ENCODE data around the gene AGO3.
"Not testable (repeated sequence)": the region's sequence is repeated elsewhere in the genome, so short reads cannot be mapped to it uniquely, and the experiment has no call there.

Gene AGO3

DNA sequence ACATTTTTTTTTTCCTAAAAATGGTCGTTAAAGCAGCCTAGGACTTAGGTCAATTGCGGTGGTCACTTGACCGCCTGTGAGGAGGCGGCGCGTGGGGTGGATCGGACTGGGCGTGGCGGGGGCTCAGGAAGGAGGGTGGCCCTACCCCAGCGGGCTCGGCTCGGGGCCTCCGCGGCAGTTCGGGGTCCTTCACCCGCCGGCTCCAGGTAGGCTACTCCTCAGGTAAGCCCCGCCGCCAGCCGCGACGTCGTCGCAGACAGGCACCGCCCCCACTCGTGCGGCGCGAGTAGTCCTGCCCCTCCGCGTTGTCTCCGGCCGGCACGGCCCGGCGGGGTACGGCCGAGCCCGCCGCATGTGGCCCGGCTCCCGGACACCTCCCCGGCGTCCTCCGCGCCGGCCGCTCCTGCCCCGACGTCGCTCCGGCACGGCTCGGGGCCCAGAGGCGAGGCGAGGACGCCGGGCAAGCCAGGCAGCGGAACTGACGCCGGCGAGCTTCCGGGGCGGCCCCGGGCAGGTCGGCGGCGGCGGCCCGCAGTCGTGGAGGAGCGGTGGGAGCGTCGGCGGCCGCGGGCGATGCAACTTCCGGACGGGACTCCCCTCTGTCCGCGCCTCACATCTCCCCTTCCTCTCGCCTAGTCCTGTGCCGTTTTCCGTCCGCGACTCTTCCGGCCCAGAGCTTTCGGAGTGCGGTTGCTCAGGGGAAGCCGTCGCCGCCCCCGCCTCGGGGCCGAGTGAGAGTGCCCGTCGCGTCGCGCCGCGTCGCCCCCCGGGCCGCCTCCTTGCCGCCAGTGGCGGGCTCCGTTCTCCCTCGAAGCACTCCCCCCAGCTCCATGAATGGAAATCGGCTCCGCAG lies at the start of gene AGO3:
Gene AGO3 (plus strand): TSS at position 513 of the 853 bp plus-strand sequence. CDS start 322 bp downstream, at position 835.
- DNase-seq = peak; percentile 37

DNA sequence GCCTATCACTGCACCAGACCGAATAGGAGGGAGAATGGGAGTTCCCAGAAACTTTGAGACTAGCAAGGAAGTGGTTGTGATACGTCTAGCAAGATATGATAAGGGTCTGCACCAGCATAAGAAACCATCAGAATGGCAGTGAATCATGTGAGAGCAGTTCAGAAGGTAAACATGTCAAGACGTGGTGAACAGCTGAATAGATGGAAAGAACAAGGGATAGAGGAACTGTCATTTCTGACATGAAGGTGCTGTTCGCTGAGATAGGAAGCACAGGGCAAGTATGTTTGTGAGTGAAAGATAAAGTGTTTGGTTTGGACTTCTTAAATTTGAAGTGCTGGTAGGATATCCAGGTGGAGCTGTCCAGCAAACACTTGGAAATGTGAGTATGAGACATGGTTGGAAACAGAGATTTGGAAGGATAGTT lies 49.0 kb upstream of the AGO3 start:
- no peak for DNase-seq

DNA sequence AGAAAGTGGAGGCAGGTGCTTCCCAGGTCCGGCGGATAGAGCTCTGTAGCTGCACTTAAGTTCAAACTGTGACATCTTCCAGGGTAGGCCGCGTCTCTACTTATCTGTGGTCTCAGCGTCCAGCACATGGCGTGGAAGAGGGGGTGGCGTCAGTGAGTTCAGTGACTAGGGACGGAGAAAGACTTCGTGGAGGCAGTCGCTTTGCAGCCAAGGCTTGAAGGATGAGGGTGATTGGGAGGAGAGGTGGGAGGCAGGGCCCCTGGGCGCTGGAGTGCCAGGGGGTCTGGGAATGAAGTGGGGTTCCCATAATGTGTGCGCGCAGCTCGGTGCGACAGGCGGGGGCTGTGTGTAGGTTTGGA lies 48.3 kb upstream of the AGO3 start:
- DNase-seq = no peak

DNA sequence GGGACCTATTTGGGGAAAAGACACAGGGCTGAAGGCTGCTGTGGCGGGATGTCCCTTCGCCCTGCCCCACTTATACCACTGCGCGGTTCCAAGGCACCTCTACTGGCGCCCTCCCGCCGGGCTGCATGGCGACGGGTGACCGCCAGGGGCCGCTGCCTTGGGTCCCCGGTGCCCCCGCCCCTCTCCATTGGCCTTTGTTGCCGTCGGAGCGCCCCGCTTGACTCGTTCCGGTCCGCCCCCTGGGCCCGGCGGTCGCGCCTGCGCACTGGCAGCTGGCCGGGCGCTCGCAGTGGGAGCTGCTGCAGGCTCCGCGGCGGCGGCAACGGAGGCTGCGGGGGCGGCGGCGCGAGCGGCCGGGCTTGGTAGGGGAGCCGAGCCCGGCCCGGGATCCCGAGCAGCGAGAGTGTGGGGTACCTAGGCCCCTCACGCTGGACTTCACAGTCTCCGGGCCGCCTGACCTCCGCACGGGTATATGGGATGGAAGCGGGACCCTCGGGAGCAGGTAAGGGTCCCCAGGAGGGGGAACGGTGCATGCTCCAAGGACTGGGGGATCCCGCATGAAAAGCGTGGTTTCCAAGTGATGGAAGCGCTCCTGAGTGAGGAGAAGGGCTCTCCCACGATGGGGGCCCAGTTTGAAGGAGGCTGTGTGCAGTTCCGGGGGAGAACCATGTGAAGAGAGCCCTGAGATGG lies 47.8 kb upstream of the AGO3 start, which contains the start of gene AGO1:
Gene AGO1 (plus strand): TSS at position 265 of the 690 bp plus-strand sequence. CDS start 213 bp downstream, at position 478.
- peak; percentile 86 for DNase-seq

DNA sequence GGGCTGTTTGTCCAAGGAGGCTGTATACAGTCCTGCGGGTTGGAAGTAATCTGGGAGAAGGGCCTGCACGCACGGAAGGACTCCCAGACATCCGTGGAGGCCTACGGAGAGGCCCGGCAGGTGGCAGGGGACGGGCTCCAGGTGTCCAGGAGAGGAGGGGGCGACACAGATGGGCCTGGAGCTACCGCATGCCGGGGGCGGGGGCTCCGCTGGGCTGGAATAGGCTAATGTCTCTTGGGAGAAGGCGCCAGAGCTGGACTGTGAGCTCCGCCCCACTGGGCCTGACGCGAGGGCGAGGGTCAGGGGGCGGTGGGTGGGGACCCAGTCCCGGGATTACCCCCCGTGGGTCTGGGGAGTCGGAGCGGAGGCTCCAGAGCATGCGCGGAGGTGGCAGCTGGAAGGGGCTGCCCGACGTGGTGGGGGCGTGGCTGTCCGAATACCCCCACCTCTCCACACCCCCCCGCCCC lies 47.2 kb upstream of the AGO3 start:
- DNase-seq = no peak

DNA sequence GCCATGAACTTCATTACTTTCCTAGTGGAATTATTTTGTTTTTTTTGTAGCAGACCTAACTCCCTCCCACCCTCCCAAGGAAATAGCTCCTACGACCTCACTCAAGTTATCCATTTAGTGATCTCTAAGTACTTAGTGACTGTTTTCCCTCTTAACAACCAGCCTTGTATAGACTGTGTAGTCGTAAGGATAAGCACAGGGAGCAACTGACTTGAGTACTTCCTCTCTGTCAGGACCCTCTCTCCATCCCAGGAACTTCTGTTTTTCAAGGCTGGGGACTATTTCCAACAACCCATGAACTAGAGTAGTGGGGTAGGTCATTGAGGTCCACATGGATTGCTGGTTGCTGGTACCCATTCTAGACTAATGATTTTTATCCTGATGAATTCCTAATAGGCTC lies 46.0 kb upstream of the AGO3 start:
- no peak for DNase-seq

DNA sequence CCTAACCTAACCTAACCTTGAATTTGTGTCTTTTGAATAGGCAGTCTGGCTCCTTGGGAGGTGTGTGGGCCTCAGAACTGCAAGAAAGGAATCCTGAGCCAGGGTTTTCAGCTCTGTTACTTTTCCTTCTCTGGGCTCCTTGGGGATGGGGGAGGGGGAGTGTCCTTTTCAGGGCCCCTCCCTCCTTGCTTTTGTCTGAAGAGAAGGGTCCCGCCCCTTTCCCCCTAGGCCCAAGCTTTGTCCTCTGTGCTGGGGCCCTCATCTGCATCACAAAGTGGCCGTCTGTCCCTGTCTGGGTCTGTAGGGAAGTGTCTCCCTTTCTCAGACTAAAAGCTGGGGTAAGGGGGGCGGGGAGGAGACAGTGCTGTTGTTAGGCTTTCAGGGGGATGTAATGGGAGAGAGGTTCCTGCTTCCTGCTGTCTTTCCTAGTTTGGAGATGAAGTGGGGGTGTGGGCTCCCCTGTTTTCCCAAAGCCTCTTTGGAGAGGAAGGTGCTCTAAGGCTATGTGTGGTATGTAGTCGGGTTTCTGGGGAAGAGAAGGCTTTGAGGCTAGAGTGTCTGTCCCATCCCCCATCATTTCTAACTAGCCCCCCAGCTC lies 44.8 kb upstream of the AGO3 start:
- no peak for DNase-seq

DNA sequence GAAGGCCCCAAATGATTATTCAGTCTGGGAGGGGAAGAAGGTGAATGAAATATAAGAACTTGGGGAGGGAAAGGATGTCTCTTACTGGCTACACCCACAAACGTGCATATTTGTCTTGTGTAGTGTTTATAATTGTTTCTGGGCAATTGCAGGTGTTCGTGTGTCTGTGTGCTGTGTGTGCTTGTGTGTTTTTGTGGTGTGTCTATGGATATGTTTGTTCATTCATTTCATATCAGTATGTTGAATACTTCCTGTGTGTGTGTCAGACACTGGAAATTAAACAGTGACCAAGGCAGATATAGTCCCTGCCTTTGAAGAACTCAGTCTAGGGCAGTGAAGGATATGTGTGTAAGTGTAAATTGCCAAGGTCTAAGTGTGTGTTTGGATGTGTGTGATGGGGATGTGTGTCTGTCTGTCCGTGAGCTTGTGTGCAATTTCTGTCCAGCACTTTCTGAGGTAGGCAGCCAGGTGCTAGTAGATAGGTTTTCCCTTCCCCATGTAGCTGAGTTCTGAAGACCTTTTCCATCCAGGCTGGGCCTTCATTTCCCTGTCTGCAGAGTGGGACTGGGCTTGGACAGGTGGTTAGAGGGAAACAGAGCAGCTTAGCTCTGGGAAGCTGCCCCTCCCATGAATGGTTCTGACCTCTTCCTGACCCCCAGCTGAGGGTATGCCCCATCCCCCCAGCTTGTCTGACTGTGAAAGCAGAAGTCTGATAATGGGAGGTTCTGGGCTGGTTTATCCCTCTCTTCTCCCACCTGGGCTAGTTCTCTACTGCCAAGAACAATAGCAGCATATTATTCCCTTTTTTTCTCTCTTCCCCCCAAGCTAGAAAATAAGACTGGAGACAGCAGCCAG lies 44.1 kb upstream of the AGO3 start:
- no peak for DNase-seq

DNA sequence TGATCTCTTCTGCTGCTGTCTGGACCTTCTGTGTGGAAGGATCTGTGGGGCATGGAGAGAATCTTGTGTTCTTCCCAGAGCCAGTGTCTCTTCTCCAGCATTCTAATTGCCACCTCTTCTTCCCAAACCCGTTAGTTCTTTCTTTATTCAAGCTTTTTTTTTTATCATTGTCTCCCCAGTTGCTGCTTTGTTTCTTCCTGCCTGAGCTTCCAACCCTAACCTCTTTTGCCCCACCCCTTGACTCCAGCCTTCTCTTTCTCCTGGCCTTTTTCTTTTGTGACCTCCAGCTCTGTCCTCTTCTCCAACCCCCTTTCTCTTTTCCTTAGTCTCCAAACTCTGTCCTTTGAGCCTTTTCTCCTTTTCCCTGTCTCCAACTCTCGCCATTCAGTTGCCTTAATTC lies 43.4 kb upstream of the AGO3 start:
- no peak for DNase-seq

DNA sequence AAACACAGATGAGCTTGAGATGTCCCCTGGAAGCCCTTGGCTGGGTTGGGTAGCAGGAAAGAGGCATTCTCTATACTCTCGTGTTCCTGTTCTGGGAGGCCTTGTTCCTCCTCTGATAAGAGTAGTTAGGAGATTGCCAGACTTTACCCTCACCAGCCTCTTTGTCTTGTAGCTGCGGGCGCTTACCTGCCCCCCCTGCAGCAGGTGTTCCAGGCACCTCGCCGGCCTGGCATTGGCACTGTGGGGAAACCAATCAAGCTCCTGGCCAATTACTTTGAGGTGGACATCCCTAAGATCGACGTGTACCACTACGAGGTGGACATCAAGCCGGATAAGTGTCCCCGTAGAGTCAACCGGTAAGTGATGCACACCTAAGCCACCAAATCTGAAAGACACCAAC lies 42.6 kb upstream of the AGO3 start:
- DNase-seq = no peak

DNA sequence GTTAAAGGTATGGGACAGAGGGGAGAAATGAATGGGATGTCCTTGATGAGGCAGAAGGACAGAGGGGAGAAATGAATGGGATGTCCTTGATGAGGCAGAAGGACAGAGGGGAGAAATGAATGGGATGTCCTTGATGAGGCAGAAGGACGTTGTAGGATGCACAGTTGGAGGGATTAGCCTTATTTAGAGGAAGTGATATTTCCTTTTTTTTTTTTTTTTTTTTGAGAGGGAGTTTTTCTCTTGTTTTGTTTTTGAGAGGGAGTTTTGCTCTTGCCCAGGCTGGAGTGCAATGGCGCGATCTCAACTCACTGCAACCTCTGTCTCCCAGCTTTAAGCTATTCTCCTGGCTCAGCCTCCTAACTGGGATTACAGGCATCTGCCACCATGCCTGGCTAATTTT lies 41.9 kb upstream of the AGO3 start:
- DNase-seq = not testable (repeated sequence)

DNA sequence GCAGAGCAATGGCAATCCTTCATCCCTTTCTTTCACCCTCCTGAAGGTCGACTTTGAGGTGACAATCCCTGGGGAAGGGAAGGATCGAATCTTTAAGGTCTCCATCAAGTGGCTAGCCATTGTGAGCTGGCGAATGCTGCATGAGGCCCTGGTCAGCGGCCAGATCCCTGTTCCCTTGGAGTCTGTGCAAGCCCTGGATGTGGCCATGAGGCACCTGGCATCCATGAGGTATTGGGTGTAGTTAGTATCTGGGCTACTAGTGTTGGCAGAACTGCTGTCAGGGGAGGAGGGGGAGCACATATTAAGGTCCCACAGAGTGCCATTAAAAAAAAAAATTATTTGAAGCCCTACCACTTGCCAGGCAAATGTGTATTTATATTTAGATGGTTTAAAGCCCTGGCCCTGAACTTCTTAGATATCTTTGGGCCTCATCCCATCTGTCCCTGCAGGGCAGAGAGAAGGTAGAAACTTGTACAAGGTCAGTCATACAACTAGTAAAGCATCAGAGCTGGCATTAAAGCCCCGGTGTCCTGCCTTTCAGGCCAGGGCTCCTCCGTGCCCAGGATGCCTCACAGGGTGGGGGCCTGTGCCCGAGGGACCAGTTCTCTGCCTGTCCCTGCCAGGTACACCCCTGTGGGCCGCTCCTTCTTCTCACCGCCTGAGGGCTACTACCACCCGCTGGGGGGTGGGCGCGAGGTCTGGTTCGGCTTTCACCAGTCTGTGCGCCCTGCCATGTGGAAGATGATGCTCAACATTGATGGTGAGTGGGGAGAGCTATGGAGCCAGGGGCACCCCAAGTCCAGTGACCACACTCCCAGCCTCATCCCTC lies 37.6 kb upstream of the AGO3 start:
- no peak for DNase-seq

DNA sequence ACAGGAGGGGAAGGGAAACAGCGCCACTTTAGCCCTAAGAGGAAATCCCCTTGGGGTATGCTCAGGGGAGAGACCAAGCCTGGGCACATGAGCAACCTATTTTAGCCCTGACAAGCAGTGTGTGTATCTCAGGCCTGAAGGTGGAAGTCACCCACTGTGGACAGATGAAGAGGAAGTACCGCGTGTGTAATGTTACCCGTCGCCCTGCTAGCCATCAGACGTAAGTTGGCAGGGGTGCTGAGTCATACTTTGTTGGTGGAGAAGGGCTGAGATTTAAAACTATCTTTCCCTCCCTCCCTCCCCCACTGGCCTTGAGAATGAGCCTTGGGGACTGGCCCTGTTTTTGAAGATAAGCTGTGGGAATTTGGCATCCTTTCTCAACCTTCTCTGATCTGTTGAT lies 36.7 kb upstream of the AGO3 start:
- no peak for DNase-seq

DNA sequence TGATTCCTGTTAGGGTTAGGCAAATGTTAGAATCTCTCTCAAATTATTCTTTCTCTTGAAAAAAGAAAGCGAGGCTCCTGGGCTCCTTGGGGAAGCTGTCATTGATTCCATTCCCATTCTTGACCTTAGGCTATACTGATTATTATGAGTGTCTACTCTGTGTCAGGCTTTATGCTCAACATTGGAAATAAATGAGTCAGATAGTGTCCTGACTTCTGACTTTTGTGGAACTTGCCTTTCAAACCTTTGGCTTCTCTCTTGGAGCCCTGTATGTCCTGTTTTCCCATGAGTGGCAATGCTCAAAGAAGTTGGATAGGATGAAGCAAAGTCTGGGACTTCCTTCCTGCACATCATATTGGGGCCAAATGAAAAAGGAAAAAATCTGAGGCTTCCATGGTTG lies 36.2 kb upstream of the AGO3 start:
- DNase-seq = no peak

DNA sequence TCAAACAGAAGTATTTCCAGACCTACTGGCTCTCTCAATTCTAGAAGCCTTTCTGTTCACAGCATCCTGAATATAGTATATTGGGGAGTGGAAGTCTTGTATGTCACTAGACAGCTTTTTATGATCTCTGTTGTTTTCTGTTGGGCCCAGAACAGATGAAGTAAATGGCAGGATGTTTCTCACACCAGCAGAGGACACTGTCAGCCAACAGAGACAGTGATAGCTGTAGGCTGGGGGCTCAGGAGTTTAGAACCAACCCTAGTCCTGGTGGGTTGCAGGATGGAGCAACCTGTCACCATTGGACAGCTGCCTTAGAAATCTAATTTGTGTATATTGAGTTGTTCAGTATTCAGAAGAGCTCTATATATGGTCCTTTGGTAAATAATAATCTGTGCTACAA lies 31.0 kb upstream of the AGO3 start:
- no peak for DNase-seq

DNA sequence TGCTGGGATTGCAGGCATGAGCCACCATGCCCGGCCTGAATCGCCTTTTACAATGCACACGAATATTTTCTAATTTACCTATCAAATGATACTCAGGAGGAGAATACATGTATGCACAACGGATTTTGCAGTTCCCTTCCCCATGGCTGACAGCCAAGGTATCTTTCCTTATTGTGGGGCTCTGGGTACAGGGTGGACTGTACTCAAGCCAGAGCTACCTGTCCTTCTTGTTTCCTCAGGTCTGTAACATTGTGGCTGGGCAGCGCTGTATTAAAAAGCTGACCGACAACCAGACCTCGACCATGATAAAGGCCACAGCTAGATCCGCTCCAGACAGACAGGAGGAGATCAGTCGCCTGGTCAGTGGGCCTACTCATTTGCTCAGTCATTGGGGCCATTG lies 29.7 kb upstream of the AGO3 start:
- no peak for DNase-seq

DNA sequence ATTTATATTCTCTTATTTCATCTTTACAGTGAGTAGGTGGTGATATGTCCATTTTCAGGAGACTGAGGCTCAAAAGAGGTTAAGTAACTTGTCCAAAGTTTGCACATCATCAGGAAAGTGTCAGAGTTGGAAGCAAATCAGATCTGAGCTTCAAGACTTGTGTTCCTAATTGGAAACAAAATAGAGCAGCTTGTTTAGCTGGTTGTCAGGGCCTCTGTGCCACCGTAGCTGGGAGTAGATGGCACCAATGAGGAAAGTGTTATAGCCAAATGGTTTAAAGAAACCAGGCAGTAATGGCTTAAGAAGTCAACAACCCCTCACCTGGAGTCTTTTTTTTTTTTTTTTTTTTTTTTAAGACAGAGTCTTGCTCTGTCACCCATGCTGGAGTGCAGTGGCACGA lies 28.2 kb upstream of the AGO3 start:
- DNase-seq = no peak

DNA sequence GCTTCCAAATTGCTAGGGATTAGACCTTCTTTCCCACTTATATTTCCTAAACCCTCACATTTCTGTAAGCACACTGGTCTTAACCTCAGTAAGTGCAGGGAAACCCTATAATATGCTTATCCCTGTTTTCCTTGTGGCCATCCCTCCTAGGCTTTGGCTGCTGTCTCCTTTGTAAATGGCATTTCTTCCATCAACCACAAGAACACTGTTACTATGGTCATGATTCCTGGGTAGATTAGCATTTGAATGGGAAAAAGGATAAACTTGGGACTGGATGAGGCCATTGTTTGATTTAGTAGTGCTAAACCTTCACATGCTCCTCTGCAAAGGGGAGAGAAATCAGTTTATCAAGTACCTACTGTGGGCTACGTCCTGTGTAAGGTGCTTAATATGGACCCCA lies 16.2 kb upstream of the AGO3 start:
- DNase-seq = no peak

DNA sequence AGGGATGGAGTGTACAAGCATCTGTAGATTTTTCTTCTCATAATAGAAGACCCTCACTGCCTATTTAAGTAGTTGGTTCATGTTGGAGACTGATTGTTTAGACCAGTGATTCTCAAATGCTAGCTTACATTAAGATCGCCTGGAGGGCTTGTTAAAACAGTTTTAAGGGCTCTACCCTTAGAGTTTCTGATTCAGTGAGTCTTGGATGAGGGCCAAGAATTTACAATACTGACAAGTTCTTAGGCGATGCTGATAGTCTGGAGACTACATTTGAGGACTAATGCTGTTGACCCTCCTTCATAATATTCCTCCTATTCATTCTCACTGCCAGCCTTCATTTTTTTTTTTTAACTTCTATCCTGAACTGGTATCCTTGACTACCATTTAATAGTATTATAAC lies 15.2 kb upstream of the AGO3 start:
- no peak for DNase-seq

DNA sequence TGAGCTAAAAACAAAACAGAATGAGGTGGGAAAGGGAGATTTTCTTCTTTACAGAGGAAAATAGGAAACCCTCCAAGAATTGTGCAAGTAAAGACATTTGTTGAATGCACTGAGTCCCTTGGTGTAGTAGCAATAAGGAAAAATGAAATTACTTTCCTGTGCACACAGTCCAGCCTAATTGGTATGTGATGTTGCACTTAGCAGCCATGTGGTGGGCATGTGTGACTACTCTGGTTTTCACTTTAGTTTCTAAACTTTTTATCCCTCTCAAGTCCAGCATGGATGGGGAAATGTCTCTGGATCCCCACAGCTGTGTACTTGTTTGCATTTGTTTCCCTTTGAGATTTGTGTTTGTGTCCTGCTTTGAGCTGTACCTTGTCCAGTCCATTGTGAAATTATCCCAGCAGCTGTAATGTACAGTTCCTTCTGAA lies 7.1 kb upstream of the AGO3 start:
- no peak for DNase-seq

DNA sequence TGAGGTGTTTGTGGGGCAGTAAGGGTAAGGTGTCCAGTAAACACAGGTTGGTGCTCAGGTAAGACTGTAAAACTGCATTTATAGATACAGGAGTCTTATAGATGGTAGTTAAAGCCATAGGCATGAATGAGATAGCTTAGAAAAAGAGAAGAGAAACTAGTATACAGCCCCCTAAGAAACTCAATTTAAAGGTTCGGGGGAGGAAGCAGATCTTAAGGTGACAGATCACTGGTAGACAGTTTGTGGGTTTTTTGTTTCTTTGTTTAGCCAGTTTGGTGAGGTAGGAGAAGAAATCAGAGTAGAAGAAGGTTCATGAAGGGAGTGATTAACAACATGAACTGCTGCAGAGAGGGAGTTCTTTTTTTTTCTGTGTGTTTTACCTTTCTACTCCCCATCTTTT lies 6.1 kb upstream of the AGO3 start:
- no peak for DNase-seq

DNA sequence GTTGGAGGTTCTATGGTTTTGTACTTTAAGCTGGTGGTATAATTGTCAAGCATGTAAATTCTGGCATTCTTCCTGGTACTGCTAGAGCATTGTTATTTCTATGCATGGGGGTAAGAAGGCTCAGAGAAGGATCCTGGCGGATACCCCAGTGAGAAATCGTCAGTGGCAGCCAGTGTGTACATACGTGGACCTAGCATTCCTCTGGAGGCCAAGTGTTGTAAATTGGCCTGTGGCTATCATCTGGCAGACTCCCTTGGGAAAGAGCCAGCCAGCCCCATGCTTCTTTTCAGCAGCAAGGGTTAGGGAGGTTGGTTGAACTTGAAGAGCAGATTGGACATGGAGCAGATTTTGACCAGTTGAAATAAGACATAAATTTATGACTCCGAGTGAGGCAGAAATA lies 5.2 kb upstream of the AGO3 start:
- DNase-seq = no peak
